ENCODE results near the gene ITGA1.

DNA sequence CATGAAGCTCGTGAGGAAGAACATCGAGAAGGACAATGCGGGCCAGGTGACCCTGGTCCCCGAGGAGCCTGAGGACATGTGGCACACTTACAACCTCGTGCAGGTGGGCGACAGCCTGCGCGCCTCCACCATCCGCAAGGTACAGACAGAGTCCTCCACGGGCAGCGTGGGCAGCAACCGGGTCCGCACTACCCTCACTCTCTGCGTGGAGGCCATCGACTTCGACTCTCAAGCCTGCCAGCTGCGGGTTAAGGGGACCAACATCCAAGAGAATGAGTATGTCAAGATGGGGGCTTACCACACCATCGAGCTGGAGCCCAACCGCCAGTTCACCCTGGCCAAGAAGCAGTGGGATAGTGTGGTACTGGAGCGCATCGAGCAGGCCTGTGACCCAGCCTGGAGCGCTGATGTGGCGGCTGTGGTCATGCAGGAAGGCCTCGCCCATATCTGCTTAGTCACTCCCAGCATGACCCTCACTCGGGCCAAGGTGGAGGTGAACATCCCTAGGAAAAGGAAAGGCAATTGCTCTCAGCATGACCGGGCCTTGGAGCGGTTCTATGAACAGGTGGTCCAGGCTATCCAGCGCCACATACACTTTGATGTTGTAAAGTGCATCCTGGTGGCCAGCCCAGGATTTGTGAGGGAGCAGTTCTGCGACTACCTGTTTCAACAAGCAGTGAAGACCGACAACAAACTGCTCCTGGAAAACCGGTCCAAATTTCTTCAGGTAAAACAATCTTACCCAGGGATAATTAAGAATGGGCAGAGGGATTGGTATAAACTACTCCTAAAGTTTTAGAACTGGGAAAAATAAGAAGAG, 12.9 kb downstream of the ITGA1 start:
- TF ChIP-seq, protein P1, sequence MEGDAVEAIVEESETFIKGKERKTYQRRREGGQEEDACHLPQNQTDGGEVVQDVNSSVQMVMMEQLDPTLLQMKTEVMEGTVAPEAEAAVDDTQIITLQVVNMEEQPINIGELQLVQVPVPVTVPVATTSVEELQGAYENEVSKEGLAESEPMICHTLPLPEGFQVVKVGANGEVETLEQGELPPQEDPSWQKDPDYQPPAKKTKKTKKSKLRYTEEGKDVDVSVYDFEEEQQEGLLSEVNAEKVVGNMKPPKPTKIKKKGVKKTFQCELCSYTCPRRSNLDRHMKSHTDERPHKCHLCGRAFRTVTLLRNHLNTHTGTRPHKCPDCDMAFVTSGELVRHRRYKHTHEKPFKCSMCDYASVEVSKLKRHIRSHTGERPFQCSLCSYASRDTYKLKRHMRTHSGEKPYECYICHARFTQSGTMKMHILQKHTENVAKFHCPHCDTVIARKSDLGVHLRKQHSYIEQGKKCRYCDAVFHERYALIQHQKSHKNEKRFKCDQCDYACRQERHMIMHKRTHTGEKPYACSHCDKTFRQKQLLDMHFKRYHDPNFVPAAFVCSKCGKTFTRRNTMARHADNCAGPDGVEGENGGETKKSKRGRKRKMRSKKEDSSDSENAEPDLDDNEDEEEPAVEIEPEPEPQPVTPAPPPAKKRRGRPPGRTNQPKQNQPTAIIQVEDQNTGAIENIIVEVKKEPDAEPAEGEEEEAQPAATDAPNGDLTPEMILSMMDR (IDR thresholded peaks at IDR 0.05): peak in 2 of 3 donors; percentile 19 to 26
- TF ChIP-seq POLR2A (IDR thresholded peaks at IDR 0.05): no peak
- TF ChIP-seq POLR2AphosphoS5 (IDR thresholded peaks at IDR 0.05): peak in 2 of 3 donors; percentile 13 to 49

Data from breast epithelium (tissue), 3 donors.